Chondrocyte (in vitro differentiated cells): ENCODE data around the gene TSPAN7. TPM values are rescaled to one million over a fixed set of nuclear protein-coding genes. Genes with fewer than 3 reads are reported as not detected.

Source experiments
- DNase-seq: peaks from one replicate; pipeline ENCODE4 v3.0.0; 2021; ENCODE audit warnings: mixed read lengths, low spot score
- H3K27ac Mint-ChIP-seq: one replicate; pipeline ENCODE4 v1.8.0; 2021; ENCODE audit warnings: mild to moderate bottlenecking, moderate library complexity, mixed read lengths; ENCODE audit not compliant: unreplicated experiment
- H3K27me3 Mint-ChIP-seq: 2 replicates; pipeline ENCODE4 v1.8.0; 2021; ENCODE audit warnings: low read depth, mixed read lengths
- H3K36me3 Mint-ChIP-seq: 2 replicates; pipeline ENCODE4 v1.8.0; 2021; ENCODE audit warnings: low read depth, mixed read lengths
- H3K4me1 Mint-ChIP-seq: 2 replicates; pipeline ENCODE4 v1.8.0; 2021; ENCODE audit warnings: low read depth, mild to moderate bottlenecking, mixed read lengths
- H3K4me3 Mint-ChIP-seq: one replicate; pipeline ENCODE4 v1.8.0; 2021; ENCODE audit warnings: mild to moderate bottlenecking, moderate library complexity, mixed read lengths; ENCODE audit not compliant: unreplicated experiment
- H3K9me3 Mint-ChIP-seq: 2 replicates; pipeline ENCODE4 v1.8.0; 2021; ENCODE audit warnings: low read depth, mixed read lengths
- CTCF ChIP-seq: fragments of 200-600 bp; sonication (generic); IDR thresholded peaks from 2 replicates; pipeline ENCODE4 v1.5.0; 2021; ENCODE audit warnings: antibody characterized with exemption, mild to moderate bottlenecking, moderate library complexity
- total RNA-seq: library from RNA; stranded (reverse); gene quantifications from 3 replicates; pipeline ENCODE4 v1.2.1, GENCODE V29; 2021

The TSPAN7 gene
- total RNA-seq, 1 donor from 2014 or later: not detected

GRCh38 chrX:38601866-38602265 lies 40.5 kb downstream of the TSPAN7 start:
- TF ChIP-seq CTCF: no peak
- no peak overlapping the region for H3K4me3 Mint-ChIP-seq
- peaks cover 4% of the 10 kb centered on the region for H3K27me3 Mint-ChIP-seq
- H3K9me3 Mint-ChIP-seq: no peaks in the 10 kb centered on the region
- no peak overlapping the region for H3K27ac Mint-ChIP-seq
- DNase-seq: no peak
- H3K4me1 Mint-ChIP-seq: no peaks in the 10 kb centered on the region
- no peaks in the 10 kb centered on the region for H3K36me3 Mint-ChIP-seq

GRCh38 chrX:38606821-38607220 lies 45.5 kb downstream of the TSPAN7 start:
- no peak for TF ChIP-seq CTCF
- Mint-ChIP-seq H3K27me3 (peaks cover 1% of the 10 kb centered on the region), H3K4me3 (no peak overlapping the region), H3K4me1 (no peaks in the 10 kb centered on the region), H3K9me3 (no peaks in the 10 kb centered on the region), H3K36me3 (no peaks in the 10 kb centered on the region), H3K27ac (no peak overlapping the region)
- DNase-seq: no peak

- H3K27ac Mint-ChIP-seq: no peak overlapping the region
- DNase-seq: no peak
- no peak overlapping the region for H3K4me3 Mint-ChIP-seq
- peaks cover 1% of the 10 kb centered on the region for H3K27me3 Mint-ChIP-seq
- no peaks in the 10 kb centered on the region for H3K4me1 Mint-ChIP-seq
- no peaks in the 10 kb centered on the region for H3K36me3 Mint-ChIP-seq
- H3K9me3 Mint-ChIP-seq: no peaks in the 10 kb centered on the region
- TF ChIP-seq CTCF: no peak
Measured at GRCh38 chrX:38607976-38608375, 46.6 kb downstream of the TSPAN7 start.

GRCh38 chrX:38610849-38611248 lies 49.5 kb downstream of the TSPAN7 start:
- no peak overlapping the region for H3K4me3 Mint-ChIP-seq
- no peaks in the 10 kb centered on the region for H3K4me1 Mint-ChIP-seq
- DNase-seq: no peak
- TF ChIP-seq CTCF: no peak
- H3K27ac Mint-ChIP-seq: no peak overlapping the region
- H3K9me3 Mint-ChIP-seq: no peaks in the 10 kb centered on the region
- peaks cover 4% of the 10 kb centered on the region for H3K27me3 Mint-ChIP-seq
- H3K36me3 Mint-ChIP-seq: no peaks in the 10 kb centered on the region

- Mint-ChIP-seq H3K4me3 (no peak overlapping the region), H3K9me3 (no peaks in the 10 kb centered on the region), H3K27me3 (peaks cover 4% of the 10 kb centered on the region), H3K36me3 (no peaks in the 10 kb centered on the region), H3K27ac (no peak overlapping the region), H3K4me1 (no peaks in the 10 kb centered on the region)
- TF ChIP-seq CTCF: no peak
- no peak for DNase-seq
Measured at GRCh38 chrX:38612281-38612680, 50.9 kb downstream of the TSPAN7 start.
